NT2/D1 (cell line): ENCODE results near the gene TBCD.

Experiments used
- SUZ12 ChIP-seq: IDR thresholded peaks from 2 replicates; pipeline ENCODE4 v1.6.1; 2011; ENCODE audit not compliant: insufficient read length, insufficient read depth; ENCODE audit errors: extremely low read depth
- YY1 ChIP-seq: IDR thresholded peaks from 2 replicates; pipeline ENCODE4 v1.6.1; 2011; ENCODE audit not compliant: insufficient read length, insufficient read depth

DNA sequence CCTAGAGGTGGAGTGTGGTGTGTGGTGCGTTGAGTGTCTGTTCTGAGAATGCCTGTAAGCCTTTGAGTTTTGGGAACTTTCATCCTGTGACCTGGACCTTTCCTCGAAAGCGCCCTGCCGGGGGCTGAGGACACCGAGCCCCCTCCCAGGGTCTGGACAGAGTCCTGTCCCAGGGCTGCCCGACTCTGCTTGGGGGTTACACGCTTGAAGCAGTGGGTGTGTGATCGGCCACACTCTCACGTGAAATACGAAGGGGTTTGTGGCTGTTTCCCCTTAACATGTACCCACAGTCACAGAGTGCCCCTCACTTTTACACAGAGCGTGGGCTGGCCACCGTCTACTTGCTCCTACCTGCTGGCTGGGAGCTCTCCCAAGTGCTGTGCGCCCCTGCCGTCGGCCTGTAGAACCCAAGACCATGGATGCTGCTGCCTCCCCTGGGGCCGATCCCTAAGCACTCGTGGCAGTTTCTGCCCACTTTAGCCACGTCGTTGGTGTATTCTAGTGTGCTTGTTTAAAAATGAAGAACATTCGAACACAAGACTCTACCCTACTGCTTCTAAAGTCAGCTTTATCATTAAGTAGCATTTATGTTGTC lies 81.1 kb downstream of the TBCD start:
- TF ChIP-seq SUZ12 = no peak
- TF ChIP-seq YY1 = no peak
